Muscle layer of colon (tissue), 2 donors: ENCODE data around the gene RASGRP4.

Experiments
- H3K27ac ChIP-seq: one replicate; pipeline ENCODE4 v1.7.0; 2013; ENCODE audit warnings: low read depth, mild to moderate bottlenecking, low read length, moderate library complexity
- H3K27me3 ChIP-seq, 2 donors: one replicate each; pipeline ENCODE4 v1.7.0; 2013; ENCODE audit warnings: low read length in 2 of 2, mild to moderate bottlenecking in 2 of 2; ENCODE audit not compliant: insufficient read depth in 2 of 2, control insufficient read depth in 1 of 2
- H3K36me3 ChIP-seq: one replicate; pipeline ENCODE4 v1.7.0; 2013; ENCODE audit warnings: mild to moderate bottlenecking, low read length; ENCODE audit not compliant: insufficient read depth
- H3K4me1 ChIP-seq: one replicate; pipeline ENCODE4 v1.7.0; 2013; ENCODE audit warnings: mild to moderate bottlenecking, low read length; ENCODE audit not compliant: insufficient read depth
- H3K4me3 ChIP-seq, 2 donors: one replicate each; pipeline ENCODE4 v1.7.0; 2013; ENCODE audit warnings: low read length in 2 of 2, low read depth in 1 of 2, mild to moderate bottlenecking in 1 of 2, moderate library complexity in 1 of 2
- H3K9ac ChIP-seq: one replicate; pipeline ENCODE4 v1.7.0; 2013; ENCODE audit warnings: low read length
- H3K9me3 ChIP-seq: one replicate; pipeline ENCODE4 v1.7.0; 2013; ENCODE audit warnings: mild to moderate bottlenecking, low read length
- donor health status: abdominal sarcoma.
- donor health status: Adenocarcinoma of cecum.

The RASGRP4 gene

GRCh38 chr19:38458991-38459390, 33.0 kb upstream of the RASGRP4 start:
- Histone ChIP-seq H3K27me3 (no peaks in the 10 kb centered on the region), H3K9me3 (no peaks in the 10 kb centered on the region), H3K4me1 (no peaks in the 10 kb centered on the region), H3K4me3 (no peak overlapping the region), H3K36me3 (no peaks in the 10 kb centered on the region), H3K27ac (no peak overlapping the region), H3K9ac (no peak overlapping the region)

- H3K9ac ChIP-seq, result no peak overlapping the region
- H3K9me3 ChIP-seq, result no peaks in the 10 kb centered on the region
- H3K4me3 ChIP-seq, result no peak overlapping the region
- no peaks in the 10 kb centered on the region for H3K36me3 ChIP-seq
- no peaks in the 10 kb centered on the region for H3K27me3 ChIP-seq
- no peaks in the 10 kb centered on the region for H3K4me1 ChIP-seq
- H3K27ac ChIP-seq, result no peak overlapping the region
Measured at GRCh38 chr19:38457690-38458405, 31.8 kb upstream of the RASGRP4 start.

- H3K9ac ChIP-seq, result no peak overlapping the region
- no peaks in the 10 kb centered on the region for H3K9me3 ChIP-seq
- H3K27ac ChIP-seq, result no peak overlapping the region
- H3K36me3 ChIP-seq, result no peaks in the 10 kb centered on the region
- no peaks in the 10 kb centered on the region for H3K4me1 ChIP-seq
- no peaks in the 10 kb centered on the region for H3K27me3 ChIP-seq
- H3K4me3 ChIP-seq, result no peak overlapping the region
Measured at GRCh38 chr19:38457202-38457601, 31.2 kb upstream of the RASGRP4 start.

- Histone ChIP-seq H3K4me1 (no peaks in the 10 kb centered on the region), H3K27me3 (no peaks in the 10 kb centered on the region), H3K27ac (no peak overlapping the region), H3K9me3 (no peaks in the 10 kb centered on the region), H3K4me3 (no peak overlapping the region), H3K9ac (no peak overlapping the region), H3K36me3 (no peaks in the 10 kb centered on the region)
Measured at GRCh38 chr19:38455031-38455430, 29.0 kb upstream of the RASGRP4 start.

- H3K27ac ChIP-seq, result no peak overlapping the region
- H3K9me3 ChIP-seq, result no peaks in the 10 kb centered on the region
- H3K4me1 ChIP-seq, result no peaks in the 10 kb centered on the region
- H3K4me3 ChIP-seq, result no peak overlapping the region
- H3K27me3 ChIP-seq, result no peaks in the 10 kb centered on the region
- H3K36me3 ChIP-seq, result no peaks in the 10 kb centered on the region
- H3K9ac ChIP-seq, result no peak overlapping the region
Measured at GRCh38 chr19:38453596-38453995, 27.6 kb upstream of the RASGRP4 start.

- H3K27me3 ChIP-seq, result no peaks in the 10 kb centered on the region
- no peak overlapping the region for H3K27ac ChIP-seq
- H3K9me3 ChIP-seq, result no peaks in the 10 kb centered on the region
Measured at GRCh38 chr19:38452430-38453366, 26.7 kb upstream of the RASGRP4 start.

GRCh38 chr19:38451629-38452028, 25.6 kb upstream of the RASGRP4 start:
- no peak overlapping the region for H3K9ac ChIP-seq
- no peaks in the 10 kb centered on the region for H3K36me3 ChIP-seq
- no peak overlapping the region for H3K27ac ChIP-seq
- no peaks in the 10 kb centered on the region for H3K27me3 ChIP-seq
- H3K9me3 ChIP-seq, result no peaks in the 10 kb centered on the region
- H3K4me3 ChIP-seq, result no peak overlapping the region
- no peaks in the 10 kb centered on the region for H3K4me1 ChIP-seq

More at GRCh38 chr19:38452430-38453366, 26.7 kb upstream of the RASGRP4 start:
- Histone ChIP-seq H3K36me3 (no peaks in the 10 kb centered on the region), H3K4me3 (no peak overlapping the region), H3K4me1 (no peaks in the 10 kb centered on the region), H3K9ac (no peak overlapping the region)

- H3K9ac ChIP-seq, result no peak overlapping the region
- no peaks in the 10 kb centered on the region for H3K9me3 ChIP-seq
- H3K27ac ChIP-seq, result no peak overlapping the region
- H3K27me3 ChIP-seq, result no peaks in the 10 kb centered on the region
- H3K36me3 ChIP-seq, result no peaks in the 10 kb centered on the region
- no peaks in the 10 kb centered on the region for H3K4me1 ChIP-seq
- no peak overlapping the region for H3K4me3 ChIP-seq
Measured at GRCh38 chr19:38451036-38451435, 25.0 kb upstream of the RASGRP4 start.

- Histone ChIP-seq H3K27ac (no peak overlapping the region), H3K36me3 (no peaks in the 10 kb centered on the region), H3K9me3 (no peaks in the 10 kb centered on the region), H3K4me3 (no peak overlapping the region), H3K9ac (no peak overlapping the region), H3K27me3 (no peaks in the 10 kb centered on the region), H3K4me1 (no peaks in the 10 kb centered on the region)
Measured at GRCh38 chr19:38449518-38449917, 23.5 kb upstream of the RASGRP4 start.

GRCh38 chr19:38448225-38448624, 22.2 kb upstream of the RASGRP4 start:
- Histone ChIP-seq H3K9ac (no peak overlapping the region), H3K27ac (no peak overlapping the region), H3K36me3 (no peaks in the 10 kb centered on the region), H3K27me3 (no peaks in the 10 kb centered on the region), H3K9me3 (no peaks in the 10 kb centered on the region), H3K4me1 (no peaks in the 10 kb centered on the region), H3K4me3 (no peak overlapping the region)

- H3K27ac ChIP-seq, result no peak overlapping the region
- no peaks in the 10 kb centered on the region for H3K4me1 ChIP-seq
- no peaks in the 10 kb centered on the region for H3K36me3 ChIP-seq
- H3K4me3 ChIP-seq, result no peak overlapping the region
- peaks cover 0 to 17% of the 10 kb centered on the region in 2 donors for H3K27me3 ChIP-seq
- no peak overlapping the region for H3K9ac ChIP-seq
- H3K9me3 ChIP-seq, result no peaks in the 10 kb centered on the region
Measured at GRCh38 chr19:38445362-38445761, 19.3 kb upstream of the RASGRP4 start.
